ENCODE measurements around the gene FOXB2. TPM values are rescaled to one million over a fixed set of nuclear protein-coding genes. Genes with fewer than 3 reads are reported as not detected.

The FOXB2 gene
- total RNA-seq, 2 experiments from 2014 or later, result not detected

GRCh38 chr9:77003366-77003765 lies 16.1 kb upstream of the FOXB2 start:
- Histone ChIP-seq H3K79me2 (ENCODE audit: insufficient read depth, low read depth, low read length) (no peaks in the 10 kb centered on the region), H3K36me3 (ENCODE audit: insufficient read depth, low read length) (no peaks in the 10 kb centered on the region), H3K9me2 (ENCODE audit: insufficient read depth, low read length) (no peaks in the 10 kb centered on the region), H2AFZ (ENCODE audit: low read length) (no peak overlapping the region), H3K4me2 (ENCODE audit: low read length) (no peak overlapping the region), H3K4me1 (ENCODE audit: insufficient read depth, low read length, poor library complexity, severe bottlenecking) (no peaks in the 10 kb centered on the region), H3K27ac (ENCODE audit: low read depth, low read length, poor library complexity, severe bottlenecking) (no peak overlapping the region), H4K20me1 (ENCODE audit: insufficient read depth, low read length) (no peaks in the 10 kb centered on the region), H3K9me3 (ENCODE audit: low read length) (no peaks in the 10 kb centered on the region), H3K4me3 (ENCODE audit: low read depth, low read length, poor library complexity, severe bottlenecking) (no peak overlapping the region)
- no peak for DNase-seq (ENCODE audit: low spot score)
- POLR2A ChIA-PET, result interaction anchor here (0.6 kb wide), 1 partner anchor 31 kb away, joined by 3 read pairs; no protein-coding TSS in a partner anchor
- intact Hi-C loops (cut with micrococcal nuclease; ENCODE audit: unreplicated experiment), result no loop called here
- BruUV-seq (replicated peaks), result no TSS peak
- CTCF ChIA-PET (ENCODE audit: unreplicated experiment), result no interaction called here
- TF ChIP-seq CTCF (conservative IDR thresholded peaks at IDR 0.05; ENCODE audit: low read length) (no peak), EZH2phosphoT487 (IDR thresholded peaks at IDR 0.05; ENCODE audit: borderline replicate concordance, low read depth, low read length) (no peak)

GRCh38 chr9:77005216-77005615 lies 14.2 kb upstream of the FOXB2 start:
- ChIA-PET CTCF (ENCODE audit: unreplicated experiment) (no interaction called here), POLR2A (no interaction called here)

GRCh38 chr9:77010527-77010926 lies 8.9 kb upstream of the FOXB2 start:
- Histone ChIP-seq H3K4me2 (ENCODE audit: low read length) (no peak overlapping the region), H3K27ac (ENCODE audit: low read depth, low read length, poor library complexity, severe bottlenecking) (no peak overlapping the region), H3K9me3 (ENCODE audit: low read length) (no peaks in the 10 kb centered on the region), H3K79me2 (ENCODE audit: insufficient read depth, low read depth, low read length) (no peaks in the 10 kb centered on the region), H3K4me3 (ENCODE audit: low read depth, low read length, poor library complexity, severe bottlenecking) (no peak overlapping the region), H2AFZ (ENCODE audit: low read length) (no peak overlapping the region), H3K4me1 (ENCODE audit: insufficient read depth, low read length, poor library complexity, severe bottlenecking) (no peaks in the 10 kb centered on the region), H3K36me3 (ENCODE audit: insufficient read depth, low read length) (no peaks in the 10 kb centered on the region), H3K9me2 (ENCODE audit: insufficient read depth, low read length) (no peaks in the 10 kb centered on the region), H4K20me1 (ENCODE audit: insufficient read depth, low read length) (no peaks in the 10 kb centered on the region)
- TF ChIP-seq EZH2phosphoT487 (IDR thresholded peaks at IDR 0.05; ENCODE audit: borderline replicate concordance, low read depth, low read length), result no peak
- TF ChIP-seq CTCF (conservative IDR thresholded peaks at IDR 0.05; ENCODE audit: low read length), result no peak
- POLR2A ChIA-PET, result no interaction called here
- BruUV-seq (replicated peaks), result no TSS peak
- CTCF ChIA-PET (ENCODE audit: unreplicated experiment), result no interaction called here
- DNase-seq (ENCODE audit: low spot score), result no peak
- intact Hi-C loops (cut with micrococcal nuclease; ENCODE audit: unreplicated experiment), result no loop called here

More at GRCh38 chr9:77005216-77005615, 14.2 kb upstream of the FOXB2 start:
- H3K79me2 ChIP-seq (ENCODE audit: insufficient read depth, low read depth, low read length), result no peaks in the 10 kb centered on the region
- no peaks in the 10 kb centered on the region for H4K20me1 ChIP-seq (ENCODE audit: insufficient read depth, low read length)
- TF ChIP-seq CTCF (conservative IDR thresholded peaks at IDR 0.05; ENCODE audit: low read length) (no peak), EZH2phosphoT487 (IDR thresholded peaks at IDR 0.05; ENCODE audit: borderline replicate concordance, low read depth, low read length) (no peak)
- no peak overlapping the region for H3K27ac ChIP-seq (ENCODE audit: low read depth, low read length, poor library complexity, severe bottlenecking)
- H3K9me2 ChIP-seq (ENCODE audit: insufficient read depth, low read length), result no peaks in the 10 kb centered on the region
- no TSS peak for BruUV-seq (replicated peaks)
- no peaks in the 10 kb centered on the region for H3K36me3 ChIP-seq (ENCODE audit: insufficient read depth, low read length)
- no peak overlapping the region for H3K4me3 ChIP-seq (ENCODE audit: low read depth, low read length, poor library complexity, severe bottlenecking)
- H2AFZ ChIP-seq (ENCODE audit: low read length), result no peak overlapping the region
- no peaks in the 10 kb centered on the region for H3K4me1 ChIP-seq (ENCODE audit: insufficient read depth, low read length, poor library complexity, severe bottlenecking)
- DNase-seq (ENCODE audit: low spot score), result no peak
- H3K9me3 ChIP-seq (ENCODE audit: low read length), result no peaks in the 10 kb centered on the region
- intact Hi-C loops (cut with micrococcal nuclease; ENCODE audit: unreplicated experiment), result no loop called here
- no peak overlapping the region for H3K4me2 ChIP-seq (ENCODE audit: low read length)
